Neural progenitor cell (in vitro differentiated cells): ENCODE data around the gene CGREF1.

Experiments
- CTCF ChIP-seq: fragments of 200-600 bp; sonication (generic); IDR thresholded peaks from 2 replicates; pipeline ENCODE4 v1.5.1; 2017; ENCODE audit warnings: antibody characterized with exemption, mild to moderate bottlenecking
- EZH2 ChIP-seq: fragments of 200-600 bp; sonication (generic); IDR thresholded peaks from 2 replicates; pipeline ENCODE4 v1.6.1; 2017; ENCODE audit warnings: antibody characterized with exemption, mild to moderate bottlenecking, moderate library complexity

GRCh38 chr2:27081984-27082772 is 36.8 kb downstream of the CGREF1 start:
- TF ChIP-seq CTCF (no peak), EZH2 (no peak)
